Measurements from ENCODE around the gene DTNB.

Gene DTNB

GRCh38 chr2:25340181-25340921 lies 333.0 kb downstream of the DTNB start:
- H3K36me3 ChIP-seq (ENCODE audit: control insufficient read depth in 5 of 5, insufficient read depth in 5 of 5, low read length in 5 of 5): no peaks in the 10 kb centered on the region
- no peaks in the 10 kb centered on the region for H3K9me3 ChIP-seq (ENCODE audit: control insufficient read depth in 5 of 5, low read length in 5 of 5)
- H3K4me1 ChIP-seq (ENCODE audit: control insufficient read depth in 5 of 5, insufficient read depth in 5 of 5, low read length in 5 of 5): peaks cover 0 to 54% (median 31%) of the 10 kb centered on the region in 5 donors
- peak overlapping the region in 2 of 5 donors; percentile 30 to 47 for H3K9ac ChIP-seq (ENCODE audit: low read length in 5 of 5)
- peak overlapping the region in 4 of 5 donors; percentile 54 to 73 (median 66) for H3K4me3 ChIP-seq (ENCODE audit: low read depth in 1 of 5, low read length in 5 of 5)
- no peak overlapping the region for H3K27ac ChIP-seq (ENCODE audit: low read depth, low read length)
- H3K27me3 ChIP-seq (ENCODE audit: control insufficient read depth in 5 of 5, insufficient read depth in 4 of 5, low read length in 5 of 5): no peaks in the 10 kb centered on the region

- H3K4me1 ChIP-seq (ENCODE audit: control insufficient read depth in 5 of 5, insufficient read depth in 5 of 5, low read length in 5 of 5): peaks cover 0 to 54% (median 31%) of the 10 kb centered on the region in 5 donors
- no peaks in the 10 kb centered on the region for H3K27me3 ChIP-seq (ENCODE audit: control insufficient read depth in 5 of 5, insufficient read depth in 4 of 5, low read length in 5 of 5)
- H3K4me3 ChIP-seq (ENCODE audit: low read depth in 1 of 5, low read length in 5 of 5): peak overlapping the region in 4 of 5 donors; percentile 54 to 73 (median 66)
- no peak overlapping the region for H3K9ac ChIP-seq (ENCODE audit: low read length in 5 of 5)
- H3K27ac ChIP-seq (ENCODE audit: low read depth, low read length): no peak overlapping the region
- H3K36me3 ChIP-seq (ENCODE audit: control insufficient read depth in 5 of 5, insufficient read depth in 5 of 5, low read length in 5 of 5): no peaks in the 10 kb centered on the region
- no peaks in the 10 kb centered on the region for H3K9me3 ChIP-seq (ENCODE audit: control insufficient read depth in 5 of 5, low read length in 5 of 5)
These were observed 333.6 kb downstream of the DTNB start for GRCh38 chr2:25339791-25340180.

GRCh38 chr2:25339211-25339674 lies 334.1 kb downstream of the DTNB start:
- Histone ChIP-seq H3K36me3 (ENCODE audit: control insufficient read depth in 5 of 5, insufficient read depth in 5 of 5, low read length in 5 of 5) (no peaks in the 10 kb centered on the region), H3K27me3 (ENCODE audit: control insufficient read depth in 5 of 5, insufficient read depth in 4 of 5, low read length in 5 of 5) (no peaks in the 10 kb centered on the region), H3K4me1 (ENCODE audit: control insufficient read depth in 5 of 5, insufficient read depth in 5 of 5, low read length in 5 of 5) (peaks cover 0 to 54% (median 31%) of the 10 kb centered on the region in 5 donors), H3K9ac (ENCODE audit: low read length in 5 of 5) (no peak overlapping the region), H3K4me3 (ENCODE audit: low read depth in 1 of 5, low read length in 5 of 5) (no peak overlapping the region), H3K27ac (ENCODE audit: low read depth, low read length) (no peak overlapping the region), H3K9me3 (ENCODE audit: control insufficient read depth in 5 of 5, low read length in 5 of 5) (no peaks in the 10 kb centered on the region)

- no peaks in the 10 kb centered on the region for H3K36me3 ChIP-seq (ENCODE audit: control insufficient read depth in 5 of 5, insufficient read depth in 5 of 5, low read length in 5 of 5)
- H3K9ac ChIP-seq (ENCODE audit: low read length in 5 of 5): no peak overlapping the region
- H3K4me1 ChIP-seq (ENCODE audit: control insufficient read depth in 5 of 5, insufficient read depth in 5 of 5, low read length in 5 of 5): peaks cover 0 to 54% (median 31%) of the 10 kb centered on the region in 5 donors
- no peaks in the 10 kb centered on the region for H3K27me3 ChIP-seq (ENCODE audit: control insufficient read depth in 5 of 5, insufficient read depth in 4 of 5, low read length in 5 of 5)
- H3K4me3 ChIP-seq (ENCODE audit: low read depth in 1 of 5, low read length in 5 of 5): no peak overlapping the region
- no peak overlapping the region for H3K27ac ChIP-seq (ENCODE audit: low read depth, low read length)
- H3K9me3 ChIP-seq (ENCODE audit: control insufficient read depth in 5 of 5, low read length in 5 of 5): no peaks in the 10 kb centered on the region
These were observed 335.0 kb downstream of the DTNB start for GRCh38 chr2:25338401-25338800.

GRCh38 chr2:25337891-25338290 lies 335.5 kb downstream of the DTNB start:
- H3K9me3 ChIP-seq (ENCODE audit: control insufficient read depth in 5 of 5, low read length in 5 of 5): no peaks in the 10 kb centered on the region
- no peaks in the 10 kb centered on the region for H3K27me3 ChIP-seq (ENCODE audit: control insufficient read depth in 5 of 5, insufficient read depth in 4 of 5, low read length in 5 of 5)
- no peaks in the 10 kb centered on the region for H3K36me3 ChIP-seq (ENCODE audit: control insufficient read depth in 5 of 5, insufficient read depth in 5 of 5, low read length in 5 of 5)
- peaks cover 0 to 54% (median 31%) of the 10 kb centered on the region in 5 donors for H3K4me1 ChIP-seq (ENCODE audit: control insufficient read depth in 5 of 5, insufficient read depth in 5 of 5, low read length in 5 of 5)
- H3K9ac ChIP-seq (ENCODE audit: low read length in 5 of 5): no peak overlapping the region
- no peak overlapping the region for H3K4me3 ChIP-seq (ENCODE audit: low read depth in 1 of 5, low read length in 5 of 5)
- no peak overlapping the region for H3K27ac ChIP-seq (ENCODE audit: low read depth, low read length)

DNA sequence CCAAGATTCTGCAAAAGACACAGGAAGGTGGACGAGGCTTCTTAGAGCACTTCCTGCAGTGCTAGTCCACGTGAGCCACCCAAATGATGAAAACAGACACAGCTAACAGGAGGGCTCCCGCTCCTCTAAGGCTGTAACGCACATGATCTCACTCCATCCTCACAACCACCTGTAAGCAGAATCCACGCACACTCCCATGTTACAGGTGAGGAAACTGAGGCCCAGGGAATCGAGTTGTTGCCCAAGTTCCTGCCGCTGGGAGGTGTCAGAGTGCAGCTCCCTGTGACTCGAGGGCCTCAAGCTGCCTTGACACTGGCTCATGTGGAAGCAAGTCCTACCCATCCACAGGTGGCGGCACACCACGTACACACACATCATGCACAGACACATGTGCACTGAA lies 336.1 kb downstream of the DTNB start:
- Histone ChIP-seq H3K9ac (ENCODE audit: low read length in 5 of 5) (no peak overlapping the region), H3K4me3 (ENCODE audit: low read depth in 1 of 5, low read length in 5 of 5) (no peak overlapping the region)

DNA sequence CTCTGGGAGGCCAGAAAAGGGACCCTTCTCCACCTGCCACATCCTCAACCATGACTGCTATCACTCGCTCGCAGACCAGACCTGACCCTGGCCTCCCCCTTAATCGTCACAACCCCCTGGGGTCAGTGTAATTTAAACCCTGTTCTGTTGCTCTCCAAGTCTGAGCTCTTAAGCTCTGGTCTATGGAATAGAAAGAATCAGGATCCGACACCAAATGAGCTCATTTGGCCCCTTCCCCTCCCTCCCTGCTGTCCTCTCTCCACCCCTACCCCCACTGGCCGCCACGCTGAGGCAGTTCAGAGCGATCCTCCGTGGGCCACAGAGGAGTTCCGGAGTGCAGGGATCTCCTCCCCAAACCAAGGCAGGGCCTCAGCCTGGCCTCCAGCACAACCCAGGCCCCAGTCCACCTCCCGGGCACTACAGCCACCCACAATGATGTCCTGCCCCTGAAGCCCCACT lies 337.0 kb downstream of the DTNB start:
- Histone ChIP-seq H3K4me3 (ENCODE audit: low read depth in 1 of 5, low read length in 5 of 5) (no peak overlapping the region), H3K27me3 (ENCODE audit: control insufficient read depth in 5 of 5, insufficient read depth in 4 of 5, low read length in 5 of 5) (no peaks in the 10 kb centered on the region), H3K27ac (ENCODE audit: low read depth, low read length) (no peak overlapping the region), H3K9me3 (ENCODE audit: control insufficient read depth in 5 of 5, low read length in 5 of 5) (no peaks in the 10 kb centered on the region), H3K9ac (ENCODE audit: low read length in 5 of 5) (no peak overlapping the region), H3K4me1 (ENCODE audit: control insufficient read depth in 5 of 5, insufficient read depth in 5 of 5, low read length in 5 of 5) (peaks cover 0 to 51% (median 30%) of the 10 kb centered on the region in 5 donors), H3K36me3 (ENCODE audit: control insufficient read depth in 5 of 5, insufficient read depth in 5 of 5, low read length in 5 of 5) (no peaks in the 10 kb centered on the region)

More for the DNA sequence above, 336.1 kb downstream of the DTNB start:
- no peaks in the 10 kb centered on the region for H3K9me3 ChIP-seq (ENCODE audit: control insufficient read depth in 5 of 5, low read length in 5 of 5)
- no peaks in the 10 kb centered on the region for H3K36me3 ChIP-seq (ENCODE audit: control insufficient read depth in 5 of 5, insufficient read depth in 5 of 5, low read length in 5 of 5)
- H3K4me1 ChIP-seq (ENCODE audit: control insufficient read depth in 5 of 5, insufficient read depth in 5 of 5, low read length in 5 of 5): peaks cover 0 to 49% (median 27%) of the 10 kb centered on the region in 5 donors
- H3K27me3 ChIP-seq (ENCODE audit: control insufficient read depth in 5 of 5, insufficient read depth in 4 of 5, low read length in 5 of 5): no peaks in the 10 kb centered on the region
- H3K27ac ChIP-seq (ENCODE audit: low read depth, low read length): no peak overlapping the region

- no peak overlapping the region for H3K4me3 ChIP-seq (ENCODE audit: low read depth in 1 of 5, low read length in 5 of 5)
- H3K36me3 ChIP-seq (ENCODE audit: control insufficient read depth in 5 of 5, insufficient read depth in 5 of 5, low read length in 5 of 5): no peaks in the 10 kb centered on the region
- no peak overlapping the region for H3K9ac ChIP-seq (ENCODE audit: low read length in 5 of 5)
- H3K9me3 ChIP-seq (ENCODE audit: control insufficient read depth in 5 of 5, low read length in 5 of 5): no peaks in the 10 kb centered on the region
- H3K27ac ChIP-seq (ENCODE audit: low read depth, low read length): no peak overlapping the region
- H3K27me3 ChIP-seq (ENCODE audit: control insufficient read depth in 5 of 5, insufficient read depth in 4 of 5, low read length in 5 of 5): no peaks in the 10 kb centered on the region
- H3K4me1 ChIP-seq (ENCODE audit: control insufficient read depth in 5 of 5, insufficient read depth in 5 of 5, low read length in 5 of 5): peaks cover 0 to 51% (median 30%) of the 10 kb centered on the region in 5 donors
These were observed 337.4 kb downstream of the DTNB start for GRCh38 chr2:25335971-25336370.

GRCh38 chr2:25335204-25335603 lies 338.2 kb downstream of the DTNB start:
- Histone ChIP-seq H3K4me3 (ENCODE audit: low read depth in 1 of 5, low read length in 5 of 5) (no peak overlapping the region), H3K36me3 (ENCODE audit: control insufficient read depth in 5 of 5, insufficient read depth in 5 of 5, low read length in 5 of 5) (no peaks in the 10 kb centered on the region), H3K4me1 (ENCODE audit: control insufficient read depth in 5 of 5, insufficient read depth in 5 of 5, low read length in 5 of 5) (peaks cover 0 to 51% (median 26%) of the 10 kb centered on the region in 5 donors), H3K9ac (ENCODE audit: low read length in 5 of 5) (no peak overlapping the region), H3K27ac (ENCODE audit: low read depth, low read length) (no peak overlapping the region), H3K27me3 (ENCODE audit: control insufficient read depth in 5 of 5, insufficient read depth in 4 of 5, low read length in 5 of 5) (no peaks in the 10 kb centered on the region), H3K9me3 (ENCODE audit: control insufficient read depth in 5 of 5, low read length in 5 of 5) (no peaks in the 10 kb centered on the region)

DNA sequence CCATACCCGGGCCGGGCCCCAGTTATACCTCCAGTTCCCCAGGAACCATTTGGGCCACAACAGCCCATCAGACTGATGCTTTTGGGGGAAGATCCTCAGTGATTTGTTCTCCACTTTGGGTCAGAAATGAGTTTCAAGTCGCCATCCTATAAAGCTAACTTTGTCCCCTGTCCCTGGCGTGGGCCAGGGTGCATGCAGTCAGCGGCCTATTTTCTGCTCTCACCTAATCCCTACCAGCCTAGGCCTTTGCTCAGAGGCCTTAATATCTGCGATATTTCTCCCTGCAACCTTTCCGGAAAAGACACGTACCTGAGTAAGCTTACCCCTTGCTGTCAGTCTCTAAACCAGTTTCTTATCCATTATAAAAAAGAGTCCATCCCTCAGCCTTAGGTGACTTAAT lies 338.9 kb downstream of the DTNB start:
- Histone ChIP-seq H3K9ac (ENCODE audit: low read length in 5 of 5) (no peak overlapping the region), H3K4me1 (ENCODE audit: control insufficient read depth in 5 of 5, insufficient read depth in 5 of 5, low read length in 5 of 5) (peaks cover 0 to 43% (median 19%) of the 10 kb centered on the region in 5 donors), H3K27ac (ENCODE audit: low read depth, low read length) (no peak overlapping the region), H3K4me3 (ENCODE audit: low read depth in 1 of 5, low read length in 5 of 5) (no peak overlapping the region), H3K27me3 (ENCODE audit: control insufficient read depth in 5 of 5, insufficient read depth in 4 of 5, low read length in 5 of 5) (no peaks in the 10 kb centered on the region), H3K36me3 (ENCODE audit: control insufficient read depth in 5 of 5, insufficient read depth in 5 of 5, low read length in 5 of 5) (no peaks in the 10 kb centered on the region), H3K9me3 (ENCODE audit: control insufficient read depth in 5 of 5, low read length in 5 of 5) (no peaks in the 10 kb centered on the region)

Measured in subcutaneous abdominal adipose tissue (tissue), 5 donors.